IMR-90 (cell line): ENCODE measurements around the gene CTRB2. TPM values are rescaled to one million over a fixed set of nuclear protein-coding genes. Genes with fewer than 3 reads are reported as not detected.

Experiments
- ATAC-seq: fragments of 200-7000 bp; cut with Tn5 transposase; 2 replicates; pipeline ENCODE4 v1.9.1; 2020; ENCODE audit warnings: low read depth, mild to moderate bottlenecking, moderate library complexity
- BruUV-seq: library from RNA; stranded (reverse); fragments of 400-500 nt; replicated peaks from 2 replicates; lab custom pipeline; 2021; lab: Mats Ljungman, UMichigan
- CTCF ChIA-PET: fragments of 300-600 bp; formaldehyde crosslinking; extraction: SDS; loops from one replicate; lab custom pipeline; 2021; ENCODE audit warnings: antibody characterized with exemption; lab: Yijun Ruan, JAX
- POLR2A ChIA-PET: fragments of 300-600 bp; sonication (Branson Sonifier 250); formaldehyde crosslinking; loops from one replicate; lab custom pipeline; 2022; ENCODE audit warnings: antibody characterized with exemption; ENCODE audit not compliant: unreplicated experiment; lab: Charles Lee
- DNase-seq: peaks from one replicate; pipeline ENCODE4 v3.0.0; 2013
- H2AFZ ChIP-seq: replicated peaks from 2 replicates; pipeline ENCODE3; 2013; ENCODE audit warnings: low read length, mild to moderate bottlenecking; ENCODE audit not compliant: poor library complexity
- H2AK5ac ChIP-seq: 2 replicates; pipeline ENCODE4 v1.6.1; 2013; ENCODE audit warnings: low read depth, low read length, inconsistent platforms
- H2AK9ac ChIP-seq: replicated peaks from 2 replicates; pipeline ENCODE3; 2013; ENCODE audit warnings: mild to moderate bottlenecking, low read depth, low read length, moderate library complexity; ENCODE audit not compliant: poor library complexity
- H2BK120ac ChIP-seq: 2 replicates; pipeline ENCODE4 v1.6.1; 2013; ENCODE audit warnings: low read depth, low read length, inconsistent platforms
- H2BK15ac ChIP-seq: 3 replicates; pipeline ENCODE4 v1.6.1; 2013; ENCODE audit warnings: low read depth, low read length, inconsistent platforms
- H2BK20ac ChIP-seq: 2 replicates; pipeline ENCODE4 v1.6.1; 2013; ENCODE audit warnings: low read depth, mild to moderate bottlenecking, inconsistent platforms, low read length, moderate library complexity
- H2BK5ac ChIP-seq: 2 replicates; pipeline ENCODE4 v1.6.1; 2013; ENCODE audit warnings: mild to moderate bottlenecking, low read depth, low read length, inconsistent platforms; ENCODE audit not compliant: poor library complexity, severe bottlenecking
- H3K14ac ChIP-seq: replicated peaks from 2 replicates; pipeline ENCODE4 v1.6.1; 2013; ENCODE audit warnings: low read depth, low read length, inconsistent platforms
- H3K18ac ChIP-seq: 2 replicates; pipeline ENCODE4 v1.6.1; 2013; ENCODE audit warnings: low read depth, low read length, control low read depth
- H3K23ac ChIP-seq: 2 replicates; pipeline ENCODE4 v1.6.1; 2013; ENCODE audit warnings: low read depth, low read length, inconsistent platforms
- H3K27ac ChIP-seq: 2 replicates; pipeline ENCODE4 v1.5.1; 2013; ENCODE audit warnings: mild to moderate bottlenecking, control low read depth, low read length; ENCODE audit not compliant: insufficient read depth
- H3K27me3 ChIP-seq: 2 replicates; pipeline ENCODE4 v1.6.1; 2013; ENCODE audit warnings: low read length; ENCODE audit not compliant: control insufficient read depth, insufficient read depth
- H3K36me3 ChIP-seq: 2 replicates; pipeline ENCODE4 v1.6.1; 2013; ENCODE audit warnings: low read length, mixed read lengths; ENCODE audit not compliant: control insufficient read depth, insufficient read depth
- H3K4ac ChIP-seq: 2 replicates; pipeline ENCODE4 v1.6.1; 2013; ENCODE audit warnings: low read depth, low read length, inconsistent platforms
- H3K4me1 ChIP-seq: 2 replicates; pipeline ENCODE4 v1.6.1; 2013; ENCODE audit warnings: low read length, mixed read lengths; ENCODE audit not compliant: control insufficient read depth, insufficient read depth
- H3K4me2 ChIP-seq: 2 replicates; pipeline ENCODE4 v1.6.1; 2013; ENCODE audit warnings: low read depth, mild to moderate bottlenecking, control low read depth, low read length, moderate library complexity
- H3K4me3 ChIP-seq: 2 replicates; pipeline ENCODE4 v1.5.1; 2013; ENCODE audit warnings: low read depth, mild to moderate bottlenecking, control low read depth, low read length, moderate library complexity; ENCODE audit not compliant: insufficient read depth
- H3K56ac ChIP-seq: 2 replicates; pipeline ENCODE4 v1.6.1; 2013; ENCODE audit warnings: low read length, inconsistent platforms; ENCODE audit not compliant: insufficient read depth; ENCODE audit errors: extremely low read depth
- H3K79me1 ChIP-seq, 2 experiments: 2 replicates each; pipeline ENCODE4 v1.6.1; 2013; ENCODE audit warnings: low read length in 2 of 2, inconsistent platforms in 1 of 2, low read depth in 1 of 2
- H3K9ac ChIP-seq: 2 replicates; pipeline ENCODE4 v1.6.1; 2013; ENCODE audit warnings: low read depth, low read length, control low read depth
- H3K9me1 ChIP-seq: 2 replicates; pipeline ENCODE4 v1.6.1; 2013; ENCODE audit warnings: low read length, inconsistent platforms; ENCODE audit not compliant: insufficient read depth
- H3K9me3 ChIP-seq: 2 replicates; pipeline ENCODE4 v1.6.1; 2013; ENCODE audit warnings: low read length; ENCODE audit not compliant: control insufficient read depth, insufficient read depth
- H4K20me1 ChIP-seq: 2 replicates; pipeline ENCODE4 v1.6.1; 2013; ENCODE audit warnings: low read length, inconsistent platforms; ENCODE audit not compliant: insufficient read depth
- H4K5ac ChIP-seq: 2 replicates; pipeline ENCODE4 v1.6.1; 2013; ENCODE audit warnings: mild to moderate bottlenecking, low read depth, low read length, control low read depth
- H4K8ac ChIP-seq, 2 experiments: 2 replicates each; pipeline ENCODE4 v1.6.1; 2013; ENCODE audit warnings: low read depth in 2 of 2, low read length in 2 of 2, control low read depth in 1 of 2, inconsistent platforms in 1 of 2
- H4K91ac ChIP-seq: 2 replicates; pipeline ENCODE4 v1.6.1; 2013; ENCODE audit warnings: low read depth, low read length, inconsistent platforms; ENCODE audit not compliant: insufficient read depth
- BHLHE40 ChIP-seq: fragments of 150-350 bp; IDR thresholded peaks from 2 replicates; pipeline ENCODE4 v1.6.1; 2016; ENCODE audit warnings: mild to moderate bottlenecking, low read depth, low read length
- CEBPB ChIP-seq: IDR thresholded peaks from 2 replicates; pipeline ENCODE4 v1.6.1; 2012; ENCODE audit warnings: low read depth, low read length, improper control_type of control experiment
- CHD1 ChIP-seq: IDR thresholded peaks from 2 replicates; pipeline ENCODE4 v1.6.1; 2012; ENCODE audit warnings: low read depth, low read length, improper control_type of control experiment
- FOS ChIP-seq: fragments of 150-350 bp; IDR thresholded peaks from 2 replicates; pipeline ENCODE4 v1.6.1; 2016; ENCODE audit warnings: low read depth, low read length
- MAFK ChIP-seq: IDR thresholded peaks from 2 replicates; pipeline ENCODE4 v1.6.1; 2012; ENCODE audit warnings: low read depth, low read length, improper control_type of control experiment
- MAZ ChIP-seq: IDR thresholded peaks from 2 replicates; pipeline ENCODE4 v1.6.1; 2012; ENCODE audit warnings: low read depth, mild to moderate bottlenecking, low read length, improper control_type of control experiment, moderate library complexity, borderline replicate concordance
- MXI1 ChIP-seq: IDR thresholded peaks from 2 replicates; pipeline ENCODE4 v1.6.1; 2012; ENCODE audit warnings: low read depth, mild to moderate bottlenecking, low read length, moderate library complexity, borderline replicate concordance
- POLR2A ChIP-seq: IDR thresholded peaks from 2 replicates; pipeline ENCODE4 v1.6.1; 2012; ENCODE audit warnings: mild to moderate bottlenecking, low read depth, low read length
- RCOR1 ChIP-seq: IDR thresholded peaks from 2 replicates; pipeline ENCODE4 v1.6.1; 2012; ENCODE audit warnings: mild to moderate bottlenecking, low read length, improper control_type of control experiment; ENCODE audit not compliant: insufficient replicate concordance
- WGBS, 2 experiments: methylation state at CpG; one replicate each; pipeline versions ENCODE4 v1.1.5 to v1.1.7; 2013; ENCODE audit warnings: missing lambda C conversion rate in 2 of 2; ENCODE audit not compliant: insufficient read length in 1 of 2; ENCODE audit errors: extremely low coverage in 2 of 2; 5-methylcytosine and 5-hydroxymethylcytosine counted together
- dilution Hi-C: fragments of 300-500 bp; cut with HindIII; formaldehyde crosslinking; loops from one replicate; pipeline ENCODE4 v1.14.3; 2018; ENCODE audit warnings: low sequenced_read_pairs; ENCODE audit not compliant: unreplicated experiment
- in situ Hi-C: fragments of 300-500 bp; cut with MboI; formaldehyde crosslinking; loops from 3 replicates; pipeline ENCODE4 v1.14.3; 2019; ENCODE audit warnings: low sequenced_read_pairs, inconsistent platforms, mixed read lengths
- intact Hi-C: fragments of 100-400 bp; cut with micrococcal nuclease; formaldehyde crosslinking; loops from 2 replicates; pipeline ENCODE4 v1.10.0; 2022
- polyA plus RNA-seq, 3 experiments: library from polyadenylated mRNA; depleted of rRNA; stranded (reverse); fragments of >200 nt; gene quantifications; 2 replicates each; pipeline ENCODE4 v1.2.3, GENCODE V29; 2012; ENCODE audit warnings: low replicate concordance in 1 of 3
- total RNA-seq: library from RNA; depleted of rRNA; stranded (reverse); fragments of >200 nt; gene quantifications from 2 replicates; pipeline ENCODE4 v1.2.3, GENCODE V29; 2012
- TF ChIP-seq, protein P1 (sequence below): conservative IDR thresholded peaks from 2 replicates; pipeline ENCODE4 v1.5.1; 2012; ENCODE audit warnings: mild to moderate bottlenecking, low read depth, low read length, improper control_type of control experiment
- TF ChIP-seq, protein P2 (sequence below): fragments of 150-350 bp; IDR thresholded peaks from 2 replicates; pipeline ENCODE4 v1.6.1; 2017; ENCODE audit warnings: mild to moderate bottlenecking, antibody characterized with exemption, low read length, low read depth
- TF ChIP-seq, protein P3 (sequence below): fragments of 150-350 bp; IDR thresholded peaks from 2 replicates; pipeline ENCODE4 v1.6.1; 2016; ENCODE audit warnings: low read depth, mild to moderate bottlenecking, low read length, moderate library complexity, borderline replicate concordance

CTRB2 gene
- total and polyA plus RNA-seq, 2 of the 4 experiments (the other 2 are of a cell fraction) = not detected

DNA sequence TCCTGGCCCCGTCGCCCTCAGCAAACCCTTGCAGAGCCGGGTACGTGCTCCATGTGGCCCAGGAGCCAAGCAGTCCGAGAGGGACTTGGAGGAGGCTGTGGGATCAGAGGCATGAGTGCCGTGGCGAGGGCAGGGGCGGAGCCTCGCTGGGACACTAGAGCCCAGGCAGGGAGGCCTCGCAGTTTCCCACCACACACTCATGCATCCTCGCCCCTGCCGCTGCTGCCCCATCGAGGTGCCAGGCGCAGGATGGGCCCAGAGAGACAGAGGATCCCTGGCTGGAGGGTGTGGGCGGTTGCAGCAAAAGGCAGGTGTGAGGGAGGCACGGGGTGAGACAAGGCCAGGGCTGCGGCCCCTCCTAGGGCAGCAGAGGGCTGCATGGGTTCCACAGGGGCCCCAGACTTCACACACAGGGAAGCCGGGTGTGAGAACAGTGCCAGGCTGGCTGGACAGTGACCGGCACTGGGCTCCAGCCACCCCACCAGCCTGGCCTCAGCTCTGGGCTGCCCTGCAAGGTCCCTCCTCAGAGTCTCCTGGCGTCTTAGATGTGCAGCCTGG is 36.8 kb upstream of the CTRB2 start:
- H4K8ac ChIP-seq = peak overlapping the region; percentile 97 to 100
- H3K18ac ChIP-seq = peak overlapping the region; percentile 92; the same call in 1 of the 2 replicates
- dilution Hi-C loops (no loop called here), in situ Hi-C loops (no loop called here), intact Hi-C loops (no loop called here)
- WGBS, 2 experiments = 70% methylated on average over 7 of the region's 20 CpGs; no CpG with 5 or more reads in 1 of the 2 experiments
- H3K9me3 ChIP-seq = no peaks in the 10 kb centered on the region
- CTCF ChIA-PET = no interaction called here
- H2AK9ac ChIP-seq = peak overlapping the region; percentile 99
- H2BK15ac ChIP-seq = peak overlapping the region; percentile 97; the same call in 2 of the 3 replicates
- peak overlapping the region; percentile 97 for H2AK5ac ChIP-seq
- peak overlapping the region; percentile 99; the same call in 1 of the 2 replicates for H3K23ac ChIP-seq
- POLR2A ChIA-PET = no interaction called here
- H3K27ac ChIP-seq = peak overlapping the region; percentile 93
- no peaks in the 10 kb centered on the region for H3K27me3 ChIP-seq
- peak overlapping the region; percentile 100 for H3K4ac ChIP-seq
- peaks cover 33% of the 10 kb centered on the region for H3K36me3 ChIP-seq
- H3K79me1 ChIP-seq = peaks cover 8 to 53% of the 10 kb centered on the region in 2 experiments; a peak in 3 of 4 replicates
- no peak for ATAC-seq
- H4K20me1 ChIP-seq = peaks cover 79% of the 10 kb centered on the region
- peak overlapping the region; percentile 100 for H4K91ac ChIP-seq
- peak overlapping the region; percentile 79 for H4K5ac ChIP-seq
- peaks cover 36% of the 10 kb centered on the region for H3K9me1 ChIP-seq
- H3K14ac ChIP-seq = peak overlapping the region; percentile 100
- H2BK20ac ChIP-seq = peak overlapping the region; percentile 99
- H3K4me1 ChIP-seq = peaks cover 58% of the 10 kb centered on the region
- BruUV-seq = no TSS peak
- H2BK5ac ChIP-seq = peak overlapping the region; percentile 98
- no peak overlapping the region for H3K4me3 ChIP-seq
- no peak for DNase-seq
- H3K9ac ChIP-seq = peak overlapping the region; percentile 72; the same call in 1 of the 2 replicates
- peak overlapping the region; percentile 61 for H2AFZ ChIP-seq
- TF ChIP-seq CHD1 = no peak
- TF ChIP-seq, protein P1, sequence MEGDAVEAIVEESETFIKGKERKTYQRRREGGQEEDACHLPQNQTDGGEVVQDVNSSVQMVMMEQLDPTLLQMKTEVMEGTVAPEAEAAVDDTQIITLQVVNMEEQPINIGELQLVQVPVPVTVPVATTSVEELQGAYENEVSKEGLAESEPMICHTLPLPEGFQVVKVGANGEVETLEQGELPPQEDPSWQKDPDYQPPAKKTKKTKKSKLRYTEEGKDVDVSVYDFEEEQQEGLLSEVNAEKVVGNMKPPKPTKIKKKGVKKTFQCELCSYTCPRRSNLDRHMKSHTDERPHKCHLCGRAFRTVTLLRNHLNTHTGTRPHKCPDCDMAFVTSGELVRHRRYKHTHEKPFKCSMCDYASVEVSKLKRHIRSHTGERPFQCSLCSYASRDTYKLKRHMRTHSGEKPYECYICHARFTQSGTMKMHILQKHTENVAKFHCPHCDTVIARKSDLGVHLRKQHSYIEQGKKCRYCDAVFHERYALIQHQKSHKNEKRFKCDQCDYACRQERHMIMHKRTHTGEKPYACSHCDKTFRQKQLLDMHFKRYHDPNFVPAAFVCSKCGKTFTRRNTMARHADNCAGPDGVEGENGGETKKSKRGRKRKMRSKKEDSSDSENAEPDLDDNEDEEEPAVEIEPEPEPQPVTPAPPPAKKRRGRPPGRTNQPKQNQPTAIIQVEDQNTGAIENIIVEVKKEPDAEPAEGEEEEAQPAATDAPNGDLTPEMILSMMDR = no peak
- no peak for TF ChIP-seq POLR2A
- TF ChIP-seq MAZ = no peak
- TF ChIP-seq RCOR1 = no peak
- no peak for TF ChIP-seq MXI1
- TF ChIP-seq, protein P2, sequence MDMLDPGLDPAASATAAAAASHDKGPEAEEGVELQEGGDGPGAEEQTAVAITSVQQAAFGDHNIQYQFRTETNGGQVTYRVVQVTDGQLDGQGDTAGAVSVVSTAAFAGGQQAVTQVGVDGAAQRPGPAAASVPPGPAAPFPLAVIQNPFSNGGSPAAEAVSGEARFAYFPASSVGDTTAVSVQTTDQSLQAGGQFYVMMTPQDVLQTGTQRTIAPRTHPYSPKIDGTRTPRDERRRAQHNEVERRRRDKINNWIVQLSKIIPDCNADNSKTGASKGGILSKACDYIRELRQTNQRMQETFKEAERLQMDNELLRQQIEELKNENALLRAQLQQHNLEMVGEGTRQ = no peak
- no peak for TF ChIP-seq CEBPB
- TF ChIP-seq, protein P3, sequence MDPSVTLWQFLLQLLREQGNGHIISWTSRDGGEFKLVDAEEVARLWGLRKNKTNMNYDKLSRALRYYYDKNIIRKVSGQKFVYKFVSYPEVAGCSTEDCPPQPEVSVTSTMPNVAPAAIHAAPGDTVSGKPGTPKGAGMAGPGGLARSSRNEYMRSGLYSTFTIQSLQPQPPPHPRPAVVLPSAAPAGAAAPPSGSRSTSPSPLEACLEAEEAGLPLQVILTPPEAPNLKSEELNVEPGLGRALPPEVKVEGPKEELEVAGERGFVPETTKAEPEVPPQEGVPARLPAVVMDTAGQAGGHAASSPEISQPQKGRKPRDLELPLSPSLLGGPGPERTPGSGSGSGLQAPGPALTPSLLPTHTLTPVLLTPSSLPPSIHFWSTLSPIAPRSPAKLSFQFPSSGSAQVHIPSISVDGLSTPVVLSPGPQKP = no peak
- no peak for TF ChIP-seq BHLHE40
- no peak for TF ChIP-seq FOS
- TF ChIP-seq MAFK = no peak
- H3K56ac ChIP-seq = peak overlapping the region; percentile 97
- H2BK120ac ChIP-seq = peak overlapping the region; percentile 99
- H3K4me2 ChIP-seq = peak overlapping the region; percentile 55
